Measurements from ENCODE around the gene FREY1.

Gene FREY1

GRCh38 chr11:45924927-45925326 is 17.9 kb upstream of the FREY1 start:
- Histone ChIP-seq H3K36me3 (peaks cover 13% of the 10 kb centered on the region), H3K9me3 (ENCODE audit: severe bottlenecking) (no peaks in the 10 kb centered on the region), H3K27me3 (ENCODE audit: insufficient read depth, low read depth, severe bottlenecking) (no peaks in the 10 kb centered on the region), H3K4me3 (ENCODE audit: low read depth, low read length) (no peak overlapping the region), H3K27ac (no peak overlapping the region)
- no peak for DNase-seq
- TF ChIP-seq, protein P1, sequence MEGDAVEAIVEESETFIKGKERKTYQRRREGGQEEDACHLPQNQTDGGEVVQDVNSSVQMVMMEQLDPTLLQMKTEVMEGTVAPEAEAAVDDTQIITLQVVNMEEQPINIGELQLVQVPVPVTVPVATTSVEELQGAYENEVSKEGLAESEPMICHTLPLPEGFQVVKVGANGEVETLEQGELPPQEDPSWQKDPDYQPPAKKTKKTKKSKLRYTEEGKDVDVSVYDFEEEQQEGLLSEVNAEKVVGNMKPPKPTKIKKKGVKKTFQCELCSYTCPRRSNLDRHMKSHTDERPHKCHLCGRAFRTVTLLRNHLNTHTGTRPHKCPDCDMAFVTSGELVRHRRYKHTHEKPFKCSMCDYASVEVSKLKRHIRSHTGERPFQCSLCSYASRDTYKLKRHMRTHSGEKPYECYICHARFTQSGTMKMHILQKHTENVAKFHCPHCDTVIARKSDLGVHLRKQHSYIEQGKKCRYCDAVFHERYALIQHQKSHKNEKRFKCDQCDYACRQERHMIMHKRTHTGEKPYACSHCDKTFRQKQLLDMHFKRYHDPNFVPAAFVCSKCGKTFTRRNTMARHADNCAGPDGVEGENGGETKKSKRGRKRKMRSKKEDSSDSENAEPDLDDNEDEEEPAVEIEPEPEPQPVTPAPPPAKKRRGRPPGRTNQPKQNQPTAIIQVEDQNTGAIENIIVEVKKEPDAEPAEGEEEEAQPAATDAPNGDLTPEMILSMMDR (IDR thresholded peaks at IDR 0.05; ENCODE audit: low read depth, low read length): no peak

GRCh38 chr11:45924036-45924915 is 17.2 kb upstream of the FREY1 start:
- no peaks in the 10 kb centered on the region for H3K9me3 ChIP-seq (ENCODE audit: severe bottlenecking)
- no peak overlapping the region for H3K27ac ChIP-seq
- H3K27me3 ChIP-seq (ENCODE audit: insufficient read depth, low read depth, severe bottlenecking): no peaks in the 10 kb centered on the region
- H3K4me3 ChIP-seq (ENCODE audit: low read depth, low read length): no peak overlapping the region
- no peak for DNase-seq
- H3K36me3 ChIP-seq: peaks cover 13% of the 10 kb centered on the region
- TF ChIP-seq, protein P1 (IDR thresholded peaks at IDR 0.05; ENCODE audit: low read depth, low read length): no peak

DNA sequence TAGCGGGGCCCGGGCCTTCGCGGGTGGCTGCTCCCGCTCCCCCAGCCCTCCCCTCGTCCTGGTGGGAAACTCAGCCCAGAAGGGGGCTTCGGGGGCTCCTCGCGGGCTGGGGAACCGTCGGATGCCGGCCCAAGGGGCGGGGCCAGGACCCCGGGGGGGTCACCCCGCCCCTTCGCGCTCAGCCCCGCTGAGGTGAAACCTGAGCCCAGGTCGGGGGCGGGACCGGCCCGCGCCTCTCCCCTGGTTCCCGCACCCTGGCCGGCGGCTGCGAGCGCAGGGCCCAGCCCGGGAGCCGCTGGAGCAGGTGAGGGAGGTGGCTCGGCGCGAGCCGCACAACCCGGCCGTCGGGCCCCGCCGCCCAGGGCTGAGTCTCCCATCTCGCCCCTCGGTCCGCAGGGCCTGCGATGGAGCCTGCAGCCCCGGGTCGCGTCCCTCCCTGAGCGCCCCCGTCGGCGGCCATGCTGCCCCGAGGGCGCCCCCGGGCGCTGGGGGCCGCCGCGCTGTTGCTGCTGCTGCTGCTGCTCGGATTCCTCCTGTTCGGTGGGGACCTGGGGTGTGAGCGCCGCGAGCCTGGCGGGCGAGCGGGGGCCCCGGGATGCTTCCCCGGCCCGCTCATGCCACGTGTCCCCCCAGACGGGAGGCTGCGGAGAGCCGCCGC is 15.5 kb upstream of the FREY1 start, which contains the start of gene LARGE2:
TSS of gene LARGE2 (plus strand) at position 232 of the 658 bp plus-strand sequence. CDS start at position 459, 227 bp downstream.
- peak; percentile 76 for DNase-seq
- H3K27ac ChIP-seq: peak within 1 kb of the TSS; percentile 80
- H3K36me3 ChIP-seq: peaks cover 3% of the 10 kb centered on the region; the same call in 1 of the 2 replicates
- H3K4me3 ChIP-seq (ENCODE audit: low read depth, low read length): peak within 1 kb of the TSS; percentile 64
- TF ChIP-seq, protein P1 (IDR thresholded peaks at IDR 0.05; ENCODE audit: low read depth, low read length): no peak
- no peaks in the 10 kb centered on the region for H3K9me3 ChIP-seq (ENCODE audit: severe bottlenecking)
- no peaks in the 10 kb centered on the region for H3K27me3 ChIP-seq (ENCODE audit: insufficient read depth, low read depth, severe bottlenecking)

GRCh38 chr11:45921561-45922424 is 14.7 kb upstream of the FREY1 start:
- peak overlapping the region; percentile 80 for H3K27ac ChIP-seq
- H3K36me3 ChIP-seq: no peaks in the 10 kb centered on the region
- no peaks in the 10 kb centered on the region for H3K27me3 ChIP-seq (ENCODE audit: insufficient read depth, low read depth, severe bottlenecking)
- no peaks in the 10 kb centered on the region for H3K9me3 ChIP-seq (ENCODE audit: severe bottlenecking)
- H3K4me3 ChIP-seq (ENCODE audit: low read depth, low read length): peak overlapping the region; percentile 64
- TF ChIP-seq, protein P1 (IDR thresholded peaks at IDR 0.05; ENCODE audit: low read depth, low read length): no peak
- peak; percentile 90 for DNase-seq

All from WERI-Rb-1 (cell line).